HUDEP-2 (cell line): ENCODE measurements around the gene ARFGAP2.
"Not testable (repeated sequence)": the region's sequence is repeated elsewhere in the genome, so short reads cannot be mapped to it uniquely, and the experiment has no call there.

Source experiments
- DNase-seq, 76 experiments: peaks; one replicate each; lab custom pipeline; 2025; ENCODE audit not compliant: unreplicated experiment in 76 of 76; lab: John Stamatoyannopoulos, UW

ARFGAP2 gene

DNA sequence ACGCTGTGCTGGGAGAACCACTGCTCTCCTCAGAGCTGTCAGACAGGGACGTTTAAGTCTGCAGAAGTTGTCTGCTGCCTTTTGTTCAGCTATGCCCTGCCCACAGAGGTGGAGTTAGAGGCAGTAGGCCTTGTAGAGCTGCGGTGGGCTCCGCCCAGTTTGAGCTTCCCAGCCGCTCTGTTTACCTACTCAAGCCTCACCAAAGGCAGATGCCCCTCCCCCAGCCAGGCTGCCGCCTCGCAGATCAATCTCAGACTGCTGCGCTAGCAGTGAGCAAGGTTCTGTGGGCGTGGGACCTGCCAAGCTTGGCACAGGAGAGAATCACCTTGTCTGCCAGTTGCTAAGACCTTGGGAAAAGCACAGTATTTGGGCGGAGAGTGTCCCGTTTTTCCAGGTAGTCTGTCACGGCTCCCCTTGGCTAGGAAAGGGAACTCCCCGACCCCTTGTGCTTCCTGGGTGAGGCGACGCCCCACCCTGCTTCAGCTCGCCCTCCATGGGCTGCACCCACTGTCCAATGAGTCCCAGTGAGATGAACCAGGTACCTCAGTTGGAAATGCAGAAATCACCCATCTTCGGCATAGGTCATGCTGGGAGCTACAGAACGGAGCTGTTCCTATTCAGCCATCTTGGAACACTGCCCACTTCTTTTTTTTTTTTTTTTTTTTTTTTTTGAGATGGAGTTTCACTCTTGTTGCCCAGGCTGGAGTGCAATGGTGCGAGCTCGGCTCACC lies 57.6 kb downstream of the ARFGAP2 start:
- not testable (repeated sequence) for DNase-seq
